ENCODE measurements around the gene MAML1.

- TF ChIP-seq, protein P1, sequence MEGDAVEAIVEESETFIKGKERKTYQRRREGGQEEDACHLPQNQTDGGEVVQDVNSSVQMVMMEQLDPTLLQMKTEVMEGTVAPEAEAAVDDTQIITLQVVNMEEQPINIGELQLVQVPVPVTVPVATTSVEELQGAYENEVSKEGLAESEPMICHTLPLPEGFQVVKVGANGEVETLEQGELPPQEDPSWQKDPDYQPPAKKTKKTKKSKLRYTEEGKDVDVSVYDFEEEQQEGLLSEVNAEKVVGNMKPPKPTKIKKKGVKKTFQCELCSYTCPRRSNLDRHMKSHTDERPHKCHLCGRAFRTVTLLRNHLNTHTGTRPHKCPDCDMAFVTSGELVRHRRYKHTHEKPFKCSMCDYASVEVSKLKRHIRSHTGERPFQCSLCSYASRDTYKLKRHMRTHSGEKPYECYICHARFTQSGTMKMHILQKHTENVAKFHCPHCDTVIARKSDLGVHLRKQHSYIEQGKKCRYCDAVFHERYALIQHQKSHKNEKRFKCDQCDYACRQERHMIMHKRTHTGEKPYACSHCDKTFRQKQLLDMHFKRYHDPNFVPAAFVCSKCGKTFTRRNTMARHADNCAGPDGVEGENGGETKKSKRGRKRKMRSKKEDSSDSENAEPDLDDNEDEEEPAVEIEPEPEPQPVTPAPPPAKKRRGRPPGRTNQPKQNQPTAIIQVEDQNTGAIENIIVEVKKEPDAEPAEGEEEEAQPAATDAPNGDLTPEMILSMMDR (IDR thresholded peaks at IDR 0.05) = no peak
- TF ChIP-seq EZH2phosphoT487 (IDR thresholded peaks at IDR 0.05) (no peak), EZH2 (IDR thresholded peaks at IDR 0.05) (no peak)
These were observed 49.2 kb downstream of the MAML1 start for GRCh38 chr5:179781846-179782245.

Measured in neural progenitor cell (in vitro differentiated cells).